Frontal cortex (tissue), 4 donors: ENCODE data around the gene PUM1. TPM values are rescaled to one million over a fixed set of nuclear protein-coding genes. Genes with fewer than 3 reads are reported as not detected.
A peak's percentile ranks its signal among the peaks of the same experiment; 100 is the strongest.

Experiments
- DNase-seq, 2 donors: peaks; one replicate each; pipeline ENCODE4 v3.0.0; 2012; ENCODE audit warnings: low spot score in 2 of 2
- FAIRE-seq: peaks from 2 replicates; lab custom pipeline; 2012; peaks lifted over from hg19 to GRCh38; lab: Jason Lieb, UNC
- total RNA-seq: library from RNA; depleted of rRNA; stranded (reverse); fragments of >200 nt; gene quantifications from one replicate; pipeline ENCODE4 v1.2.3, GENCODE V29; 2014
- donor health status: control.
- donor health status: control.
- donor health status: control.

The PUM1 gene
- total RNA-seq, 1 donor from 2014 or later, result 123 TPM

DNA sequence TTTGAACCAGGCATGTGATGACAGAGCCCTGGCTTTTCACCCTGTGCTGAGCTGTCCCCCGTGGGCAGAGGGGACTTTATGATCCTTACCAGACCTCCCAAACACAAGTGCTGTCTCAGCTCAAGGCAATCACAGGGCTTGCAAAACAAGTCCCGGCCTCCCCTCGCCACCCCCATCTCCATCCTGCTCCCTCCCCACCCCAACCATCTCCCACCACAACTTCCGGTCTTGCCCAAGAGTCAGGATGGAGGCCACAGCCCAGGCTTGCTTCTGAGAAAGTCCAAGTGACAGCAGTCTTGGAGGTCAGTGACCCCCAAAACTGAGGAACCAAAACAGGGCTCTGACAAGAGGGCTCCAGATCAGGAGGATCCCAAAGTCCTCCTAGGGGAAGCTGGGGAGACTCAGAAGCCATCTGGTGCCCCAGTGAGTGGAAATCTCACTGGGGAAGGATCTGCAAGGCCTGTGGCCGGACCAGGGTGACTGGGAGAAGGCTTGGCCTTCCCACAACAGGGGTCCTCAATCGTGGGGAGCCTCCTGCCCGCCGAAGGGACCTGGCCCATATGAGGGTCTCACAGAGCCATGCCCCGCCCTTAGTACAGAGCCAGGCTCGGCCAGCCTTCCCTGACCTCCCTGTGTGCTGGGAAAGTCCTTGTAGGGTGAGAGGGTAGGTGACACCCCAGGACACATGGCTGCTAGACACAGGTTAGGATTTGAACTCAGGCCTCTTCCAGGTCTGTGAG is 152.4 kb downstream of the PUM1 start:
- FAIRE-seq, result no peak
- no peak for DNase-seq

DNA sequence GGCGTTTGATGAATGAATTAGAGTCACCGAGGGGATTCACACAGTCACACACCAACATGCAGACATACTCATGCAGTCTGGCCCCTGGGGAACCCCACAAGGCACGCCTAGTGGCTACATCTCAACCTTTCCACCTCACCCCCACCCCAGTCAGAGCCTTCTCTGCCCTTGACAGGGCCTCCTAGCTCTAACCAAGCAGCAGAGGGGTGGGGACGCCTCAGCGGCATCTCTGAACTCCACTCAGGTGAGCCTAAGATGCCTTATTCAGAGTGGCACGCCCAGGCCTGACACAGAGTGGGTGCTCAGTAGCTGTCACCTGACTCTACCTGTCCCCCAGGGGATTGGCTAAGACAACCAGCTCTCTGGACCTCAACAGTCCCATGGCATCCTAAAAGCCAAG is 153.3 kb downstream of the PUM1 start:
- DNase-seq (no peak), FAIRE-seq (no peak)

DNA sequence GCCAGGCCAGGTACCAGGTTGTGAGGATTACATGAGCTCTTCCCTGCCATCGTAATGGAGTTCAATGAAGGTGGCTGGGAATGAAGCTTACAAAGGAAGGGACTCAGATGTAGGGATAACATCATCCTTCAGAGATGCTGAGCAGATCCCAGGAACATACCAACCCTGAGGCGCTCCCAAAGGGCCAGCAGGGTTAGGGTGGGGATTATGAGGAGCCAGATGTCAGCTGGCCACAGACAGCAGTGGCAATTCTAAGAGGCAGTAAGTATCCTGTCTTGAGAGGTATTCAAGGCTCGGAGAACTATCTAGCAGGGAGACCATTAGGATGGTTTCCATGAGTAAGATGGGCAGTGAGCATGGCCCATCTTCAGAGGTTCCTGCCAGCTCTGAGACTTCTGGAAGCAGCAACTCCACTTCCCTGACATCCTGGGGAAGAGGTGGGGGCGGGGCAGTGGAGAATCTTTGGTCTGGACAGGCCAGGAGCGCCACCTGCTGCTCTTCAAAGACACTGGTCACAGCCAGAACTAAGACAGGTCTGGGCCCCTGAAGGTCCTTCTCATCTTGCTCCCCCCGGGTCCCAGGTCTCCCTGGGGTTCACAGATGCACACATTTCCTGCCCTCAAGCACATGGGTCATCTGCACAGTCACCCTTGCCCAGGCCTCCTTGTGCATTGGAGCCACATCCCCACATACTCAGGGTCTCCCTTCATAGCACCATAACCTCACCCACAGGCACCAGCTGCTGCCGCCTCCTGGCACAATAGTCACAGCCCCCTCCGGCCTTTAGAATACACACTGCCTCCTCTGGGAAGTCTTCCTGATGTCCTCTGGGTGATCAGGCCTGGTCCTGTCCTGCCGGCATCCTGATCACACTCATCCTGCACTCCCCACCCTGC is 154.2 kb downstream of the PUM1 start:
- FAIRE-seq (no peak), DNase-seq (peak; percentile 83 to 84)

DNA sequence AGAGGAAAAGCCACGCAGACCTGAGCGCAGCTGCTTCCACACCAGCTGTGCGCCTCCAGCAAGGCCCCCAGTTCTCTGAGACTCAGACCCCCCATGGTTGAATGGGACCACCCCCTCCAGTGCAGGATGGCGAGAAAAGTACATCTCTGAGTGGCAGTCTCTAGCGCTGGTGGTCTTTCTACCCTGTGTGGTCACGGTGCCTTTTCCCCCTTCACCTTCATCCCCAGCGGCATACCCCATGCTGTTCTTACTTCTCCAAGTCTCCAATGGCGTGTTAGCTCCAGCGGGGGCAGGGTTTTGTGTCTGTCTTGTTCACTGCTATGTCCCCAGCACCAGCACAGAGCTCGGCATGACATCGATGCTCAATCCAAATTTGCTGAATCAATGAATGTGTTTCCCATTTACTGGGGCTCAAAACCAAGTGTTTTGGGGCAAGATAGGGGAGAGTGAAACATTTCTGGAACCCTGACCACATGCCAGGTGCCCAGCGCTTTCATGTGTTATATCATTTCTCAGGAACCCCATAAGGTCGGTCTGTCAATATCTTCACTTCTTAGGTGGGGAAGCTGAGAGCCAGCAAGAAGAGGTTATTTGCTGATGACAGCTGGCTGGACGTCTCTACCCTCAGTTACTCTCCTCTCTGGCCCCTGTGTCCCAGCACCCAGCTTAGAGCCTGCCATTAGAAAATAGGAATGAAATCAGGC is 156.0 kb downstream of the PUM1 start:
- no peak for FAIRE-seq

DNA sequence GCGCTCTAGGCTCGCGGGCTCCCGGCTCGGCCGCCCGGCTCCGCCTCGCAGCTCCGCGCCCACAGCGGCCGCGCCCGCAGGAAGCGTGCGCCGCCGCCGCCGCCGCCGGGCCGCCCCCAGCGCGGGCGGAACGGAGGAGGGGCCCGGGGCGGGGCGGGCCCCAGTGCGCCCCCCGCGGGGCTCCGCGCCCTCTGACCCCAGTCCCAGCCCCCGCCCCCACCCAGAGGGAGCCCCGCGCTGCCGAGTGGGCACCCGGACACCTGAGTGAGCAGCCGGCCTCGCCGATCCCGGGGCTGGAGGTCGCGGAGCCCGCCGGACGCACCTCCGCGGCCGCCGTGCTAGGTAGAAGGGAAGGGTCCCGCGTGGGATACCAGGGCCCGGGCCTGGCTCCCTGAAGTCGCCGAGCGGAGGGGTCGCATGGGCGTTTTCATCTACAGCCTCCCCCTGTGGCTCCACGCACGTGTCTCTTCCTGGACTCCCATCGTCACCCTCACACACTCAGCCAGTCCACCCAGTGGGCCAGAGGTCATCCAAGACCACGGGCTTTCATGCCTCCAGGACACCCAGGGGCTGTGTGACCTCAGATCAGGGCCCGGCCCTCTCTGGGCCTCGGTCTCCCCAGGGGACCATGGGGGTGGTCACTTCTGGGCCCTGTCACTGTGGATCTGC is 156.7 kb downstream of the PUM1 start, which contains the start of gene SDC3:
TSS of gene SDC3 (minus strand) at position 63 of the 669 bp plus-strand sequence. CDS start 172 bp downstream, outside the sequence.
- peak; percentile 71 to 76 for DNase-seq
- no peak for FAIRE-seq

More for the DNA sequence above, 156.0 kb downstream of the PUM1 start:
- DNase-seq, result no peak

DNA sequence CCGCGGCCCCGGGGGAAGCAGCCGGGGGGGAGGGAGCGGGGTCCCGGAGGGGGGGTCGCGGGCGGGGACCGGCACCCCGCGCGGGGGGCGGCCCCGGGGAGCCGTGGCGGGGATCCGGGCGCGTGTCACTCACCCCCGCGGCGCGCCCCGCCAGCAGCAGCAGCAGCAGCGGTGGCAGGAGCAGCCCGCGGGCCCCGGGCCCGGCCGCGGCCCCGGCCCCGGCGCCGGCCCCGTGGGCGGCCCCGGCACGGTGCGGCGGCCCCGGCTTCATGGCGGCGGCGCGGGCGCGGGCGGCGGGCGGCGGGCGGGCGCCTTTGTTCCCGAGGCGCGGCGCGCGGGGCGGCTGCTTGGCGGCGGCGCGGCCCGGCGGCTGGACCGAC is 157.2 kb downstream of the PUM1 start:
- FAIRE-seq, result no peak
- DNase-seq, result no peak

DNA sequence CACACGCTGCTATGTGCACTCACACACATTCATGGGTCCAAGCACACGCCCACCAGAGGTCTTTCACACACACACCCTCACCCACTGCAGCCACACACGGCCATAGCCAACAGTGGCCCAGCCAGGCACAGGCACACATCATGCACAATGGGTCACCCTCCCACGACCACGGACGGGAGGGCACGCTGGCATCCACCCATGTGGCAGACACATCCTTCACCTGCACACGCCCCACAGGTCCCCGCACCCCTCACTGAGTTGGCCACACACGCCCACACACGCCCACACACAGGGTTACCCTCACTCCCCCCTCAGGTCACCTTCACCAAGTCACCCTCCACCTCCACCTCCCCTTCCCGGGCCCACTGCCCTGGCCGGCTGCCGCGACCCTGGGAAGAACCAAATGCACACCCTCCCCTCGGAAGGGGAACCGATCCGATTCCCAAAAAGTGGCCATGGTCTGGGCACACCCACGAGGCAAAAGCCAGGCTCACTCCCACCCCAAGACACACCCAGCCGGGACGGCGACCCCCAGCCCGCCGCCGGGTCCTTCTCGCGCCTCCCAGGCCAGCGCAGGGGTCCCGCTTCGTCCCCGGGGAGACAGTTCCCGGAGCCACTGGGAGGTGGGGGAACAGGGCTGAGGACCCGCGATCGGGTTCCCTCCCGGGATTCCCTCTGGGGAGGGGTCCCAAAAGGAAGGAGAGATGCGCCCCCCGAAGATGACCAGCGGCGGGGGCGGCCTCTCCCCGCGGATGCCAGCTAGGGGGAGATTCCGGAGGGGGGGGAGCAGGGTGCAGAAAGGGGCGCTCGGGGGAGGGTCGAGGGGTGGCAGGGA is 157.8 kb downstream of the PUM1 start:
- DNase-seq (no peak), FAIRE-seq (no peak)

DNA sequence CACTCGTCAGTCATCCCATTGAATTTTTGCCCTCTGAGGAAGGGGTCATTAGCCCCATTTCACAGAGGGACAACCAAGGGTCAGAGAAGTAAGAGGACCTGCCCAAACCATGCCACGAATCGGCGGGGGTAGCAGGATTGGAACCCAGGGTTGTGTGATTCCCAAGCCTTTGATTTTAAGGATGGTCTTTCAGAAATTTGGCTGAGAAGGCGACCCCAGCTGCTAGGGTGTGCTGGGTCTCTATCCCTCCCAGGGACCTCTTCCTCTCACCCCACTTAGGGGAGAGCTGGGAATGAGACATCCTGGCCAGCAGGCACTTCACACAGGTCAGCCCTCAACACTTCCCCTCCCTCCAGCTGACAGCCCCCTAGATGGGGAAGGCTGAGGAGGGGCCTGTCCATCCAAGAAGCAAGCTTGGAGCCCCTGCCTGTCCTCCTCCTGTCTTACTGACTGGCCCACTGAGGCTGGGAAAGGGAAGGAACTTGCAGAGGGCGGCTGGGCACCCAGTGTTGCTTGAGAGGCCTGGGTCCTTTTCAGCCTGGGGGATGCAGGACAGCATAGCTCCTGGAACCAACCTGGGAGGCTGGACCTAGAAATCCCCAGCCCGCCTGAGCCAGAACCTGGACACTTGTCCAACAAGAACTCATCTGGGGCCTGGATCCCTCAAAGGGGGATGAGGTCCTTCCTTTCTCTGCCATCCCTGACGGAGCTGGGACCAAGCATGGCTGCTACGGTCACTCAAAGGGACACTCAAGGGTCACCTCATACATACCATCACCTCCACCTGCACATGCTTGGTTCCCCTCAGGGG is 158.7 kb downstream of the PUM1 start:
- FAIRE-seq (no peak), DNase-seq (no peak)

DNA sequence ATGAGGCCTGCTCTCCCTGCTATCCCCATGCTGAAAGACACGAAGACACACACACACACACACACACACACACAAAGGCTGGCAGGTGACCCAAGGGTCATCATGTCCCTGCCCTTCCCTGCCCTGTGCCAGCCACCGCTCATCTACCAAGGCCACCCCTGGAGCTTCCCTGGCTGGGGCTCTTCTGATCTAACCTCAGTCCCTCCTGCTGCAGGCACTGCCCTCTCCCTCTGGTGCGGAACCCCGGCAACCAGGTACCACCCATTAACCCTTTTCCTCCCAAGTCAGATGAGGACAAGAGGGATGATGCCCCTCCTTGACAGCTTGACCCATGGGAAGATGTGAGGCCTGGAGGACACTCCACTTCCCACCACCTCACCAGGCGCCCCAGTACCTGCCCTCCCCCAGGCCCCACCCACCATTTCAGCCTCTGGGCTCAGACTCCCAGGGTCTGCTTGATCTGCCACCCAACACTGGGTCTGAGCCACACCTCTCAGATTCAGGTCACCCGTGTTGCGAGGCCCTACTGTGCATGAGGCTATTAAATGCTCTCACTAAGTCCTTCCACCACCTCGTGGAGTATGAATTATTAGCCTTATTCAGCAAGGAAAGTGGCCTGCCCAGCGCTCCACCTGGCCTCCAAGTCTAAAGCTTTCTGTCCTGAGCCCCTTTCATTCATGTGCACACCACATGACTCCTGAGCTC is 159.4 kb downstream of the PUM1 start:
- DNase-seq, result no peak
- FAIRE-seq, result no peak

DNA sequence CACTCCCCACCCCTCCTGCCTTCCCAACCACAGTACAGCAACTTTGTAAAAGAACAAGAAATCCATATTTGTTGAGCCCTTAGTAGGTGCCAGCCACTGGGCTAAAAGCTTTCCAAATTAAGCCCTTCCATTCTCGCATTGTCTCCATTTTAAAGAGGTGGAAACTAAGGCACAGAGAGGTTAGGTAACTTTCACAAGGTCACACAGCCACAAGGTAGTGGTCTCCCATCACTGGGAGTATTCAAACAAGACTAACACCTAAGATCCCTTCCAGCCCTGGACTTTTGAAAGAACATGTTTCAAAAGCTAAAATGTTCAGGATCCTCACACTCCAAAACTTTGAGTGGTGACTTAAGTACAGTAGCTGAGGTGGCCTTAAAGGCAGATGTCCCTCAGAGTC is 160.1 kb downstream of the PUM1 start:
- FAIRE-seq (no peak), DNase-seq (no peak)

DNA sequence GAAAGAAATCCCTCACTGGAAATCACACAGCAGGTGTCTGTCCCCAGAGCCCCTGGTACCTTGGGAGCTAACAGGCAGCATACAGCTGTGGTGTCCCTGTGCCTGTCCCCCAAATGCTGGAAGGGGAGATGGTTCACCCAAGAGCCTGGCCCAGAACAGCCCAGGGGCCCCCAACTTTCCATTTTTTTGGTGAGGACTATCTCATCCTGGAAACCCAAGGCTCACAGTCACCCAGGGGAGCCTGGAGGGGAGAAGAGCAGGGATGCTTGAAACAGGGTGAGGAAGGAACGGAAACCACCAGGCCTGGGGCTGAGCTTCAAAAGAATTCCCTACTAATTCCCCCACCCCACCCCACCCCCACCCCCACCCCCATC is 160.6 kb downstream of the PUM1 start:
- DNase-seq (no peak), FAIRE-seq (no peak)

DNA sequence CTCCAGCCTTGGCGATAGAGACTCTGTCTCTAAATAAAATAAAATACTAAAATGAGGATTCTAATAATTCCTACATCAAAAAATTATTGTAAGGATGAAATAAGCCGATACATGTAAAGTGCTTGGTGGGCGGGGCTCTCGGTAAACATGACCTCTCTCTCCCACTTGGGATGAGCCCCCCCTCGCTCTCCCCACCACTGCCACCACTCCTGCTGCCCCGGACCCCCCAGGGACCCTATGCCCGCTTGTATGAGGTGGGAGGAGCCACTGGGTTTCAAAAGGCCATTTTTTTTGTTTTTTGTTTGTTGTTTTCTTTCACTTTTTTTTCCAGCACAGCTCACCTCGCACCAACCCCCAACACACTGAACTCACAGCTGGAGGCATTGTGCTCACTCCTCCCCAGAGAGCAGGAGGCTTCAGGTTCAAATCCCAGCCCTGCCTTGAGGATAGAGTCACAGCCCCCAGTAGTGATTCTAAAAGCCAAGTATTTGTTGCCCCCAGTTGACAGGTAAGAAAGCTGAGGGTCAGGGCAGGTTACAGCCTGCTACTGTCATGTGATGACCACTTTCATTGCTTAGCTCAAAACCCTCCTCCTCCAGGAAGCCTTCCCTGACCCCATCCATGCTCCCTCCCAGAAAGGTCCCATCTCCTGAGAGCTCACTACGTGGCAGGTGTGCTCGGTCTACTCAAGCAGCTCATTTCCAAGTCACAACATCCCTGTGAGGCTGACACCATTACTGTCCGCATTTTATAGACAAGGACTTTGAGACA is 161.1 kb downstream of the PUM1 start:
- FAIRE-seq (no peak), DNase-seq (no peak)

DNA sequence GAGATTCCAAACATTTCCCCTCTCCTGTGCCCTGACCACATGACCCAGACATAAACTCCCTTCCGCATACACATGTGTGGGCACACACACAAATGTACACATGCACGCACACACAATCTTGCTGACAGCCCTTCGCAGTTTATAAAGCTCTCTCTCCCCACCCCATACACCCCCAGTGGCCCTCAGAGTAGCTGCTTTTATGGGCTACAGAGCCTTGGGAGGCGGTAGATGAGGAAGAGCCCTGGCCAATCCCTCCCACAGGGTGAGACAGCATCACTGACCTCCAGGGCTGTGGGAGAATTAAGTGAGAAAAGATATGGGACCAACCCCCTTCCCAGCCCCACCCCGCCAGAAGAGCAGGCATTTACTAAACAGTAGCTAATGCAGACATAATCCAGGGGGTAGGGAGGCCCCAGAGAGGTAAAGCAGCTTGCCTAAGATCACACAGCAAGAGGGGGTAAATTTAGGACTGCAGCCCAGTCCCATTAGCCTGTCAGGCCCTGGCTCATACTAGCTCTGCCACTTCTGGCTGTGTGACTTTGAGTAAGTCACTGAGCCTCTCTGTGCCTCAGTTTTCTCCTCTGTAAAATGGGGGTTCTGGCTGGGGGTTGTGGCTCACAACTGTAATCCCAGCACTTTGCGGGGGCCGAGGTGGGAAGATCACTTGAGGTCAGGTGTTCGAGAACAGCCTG is 162.0 kb downstream of the PUM1 start:
- FAIRE-seq, result no peak
- DNase-seq, result no peak

DNA sequence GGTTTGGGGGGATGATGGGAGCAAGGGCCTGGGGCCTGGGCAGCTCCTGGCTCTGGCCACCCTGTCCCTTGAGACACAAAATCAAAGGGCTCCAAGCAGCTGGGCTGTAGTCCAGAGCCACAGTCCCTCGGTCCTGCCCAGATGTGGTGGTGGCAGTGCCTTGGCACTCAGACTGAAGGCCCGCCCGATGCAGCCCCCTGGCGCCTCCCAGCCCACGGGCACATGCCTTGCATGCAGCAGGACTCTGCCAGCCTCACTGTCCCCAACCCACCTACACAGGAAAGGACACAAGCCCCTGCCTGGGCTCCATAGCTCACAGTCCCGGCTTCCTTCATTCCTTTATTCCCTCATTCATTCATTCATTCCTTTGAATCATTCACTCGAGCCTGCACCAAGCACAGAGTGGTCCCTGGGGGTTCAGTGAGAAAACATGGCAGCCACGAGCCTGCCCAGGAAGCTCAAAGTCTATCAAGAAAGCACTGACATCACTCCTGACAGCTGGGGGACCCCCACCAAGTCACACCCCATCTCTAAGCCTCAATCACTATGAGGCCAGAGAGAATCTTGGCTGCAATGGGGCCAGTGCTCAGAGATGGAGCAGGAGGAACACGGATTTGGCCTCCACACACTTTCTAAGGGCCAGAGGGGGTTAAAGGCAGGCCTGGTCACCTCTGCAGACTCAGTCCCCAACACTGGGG is 162.8 kb downstream of the PUM1 start:
- no peak for DNase-seq
- FAIRE-seq, result no peak

DNA sequence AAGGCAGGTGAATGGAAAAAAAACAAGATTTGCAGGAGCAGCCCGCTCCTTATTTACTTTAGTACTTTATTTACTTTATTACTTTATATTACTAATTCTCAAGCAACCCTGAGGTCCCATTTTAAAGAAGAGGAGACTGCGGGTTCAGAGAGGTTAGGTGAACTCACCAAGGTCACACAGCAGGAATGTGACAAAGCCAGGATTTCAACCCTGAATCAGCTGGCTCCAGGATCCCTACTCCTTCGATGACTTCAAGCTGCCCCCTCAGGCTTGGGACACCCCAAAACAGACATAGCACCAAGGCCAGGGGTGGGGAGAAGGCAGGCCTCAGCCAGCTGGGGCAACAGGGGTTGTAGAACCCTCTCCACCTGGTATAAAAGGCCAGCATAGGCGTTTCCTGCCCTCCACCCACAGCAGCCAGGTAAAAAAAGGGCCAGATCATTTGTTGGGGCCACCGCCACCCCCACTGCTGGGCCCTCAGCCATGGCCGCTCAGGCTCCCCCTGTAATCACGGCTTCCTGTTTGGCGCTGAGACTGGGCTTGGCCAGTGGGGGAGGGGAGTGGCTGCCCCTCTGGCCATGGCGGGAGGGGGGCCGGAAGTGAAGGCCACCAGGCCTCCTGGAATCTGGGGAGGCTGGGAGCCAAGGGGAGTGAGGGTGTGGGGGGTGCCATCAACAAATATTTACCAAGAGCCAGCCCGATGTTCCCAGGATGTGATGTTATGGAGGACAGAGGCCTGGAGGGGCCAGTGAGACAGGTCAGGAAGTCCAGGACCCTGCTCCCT is 163.5 kb downstream of the PUM1 start:
- no peak for DNase-seq
- no peak for FAIRE-seq
